Ascending aorta (tissue), 2 donors: ENCODE measurements around the gene PPP1R1B. TPM values are rescaled to one million over a fixed set of nuclear protein-coding genes. Genes with fewer than 3 reads are reported as not detected.

Experiments used
- DNase-seq, 2 donors: peaks; one replicate each; pipeline ENCODE4 v3.0.0-alpha.2; 2019; ENCODE audit warnings: low spot score in 2 of 2
- H3K27ac ChIP-seq, 2 donors: fragments of 200-600 bp; sonication (generic); one replicate each; pipeline ENCODE4 v1.5.1; 2016 to 2017; ENCODE audit warnings: mild to moderate bottlenecking in 1 of 2
- H3K27me3 ChIP-seq: fragments of 200-600 bp; sonication (generic); one replicate; pipeline ENCODE4 v1.5.1; 2017
- H3K36me3 ChIP-seq, 2 donors: fragments of 200-600 bp; sonication (generic); one replicate each; pipeline ENCODE4 v1.5.1; 2016
- H3K4me1 ChIP-seq, 2 donors: fragments of 200-600 bp; sonication (generic); one replicate each; pipeline ENCODE4 v1.5.1; 2016 to 2017; ENCODE audit warnings: mild to moderate bottlenecking in 1 of 2
- H3K4me3 ChIP-seq, 2 donors: fragments of 200-600 bp; sonication (generic); one replicate each; pipeline ENCODE4 v1.5.1; 2016 to 2017; ENCODE audit warnings: mild to moderate bottlenecking in 1 of 2
- H3K9me3 ChIP-seq, 2 donors: fragments of 200-600 bp; sonication (generic); one replicate each; pipeline ENCODE4 v1.5.1; 2016
- intact Hi-C: fragments of 100-400 bp; cut with DNase I; formaldehyde crosslinking; loops from one replicate; pipeline ENCODE4 v1.15.1; 2023
- total RNA-seq: library from RNA; depleted of rRNA; stranded (reverse); fragments of >200 nt; gene quantifications from one replicate; pipeline ENCODE4 v1.1.0, GENCODE V29; 2016
- TF ChIP-seq, protein P1 (sequence below), 3 experiments: fragments of 200-600 bp in 2 of 3; fragments of 450-650 bp in 1 of 3; sonication (generic) in 2 of 3; IDR thresholded peaks; one replicate each; pipeline ENCODE4 v1.5.1; 2016 to 2019; ENCODE audit warnings: antibody characterized with exemption in 3 of 3, mild to moderate bottlenecking in 1 of 3, moderate library complexity in 1 of 3

PPP1R1B gene
- total RNA-seq, 1 donor from 2014 or later, result 2.4 TPM

DNA sequence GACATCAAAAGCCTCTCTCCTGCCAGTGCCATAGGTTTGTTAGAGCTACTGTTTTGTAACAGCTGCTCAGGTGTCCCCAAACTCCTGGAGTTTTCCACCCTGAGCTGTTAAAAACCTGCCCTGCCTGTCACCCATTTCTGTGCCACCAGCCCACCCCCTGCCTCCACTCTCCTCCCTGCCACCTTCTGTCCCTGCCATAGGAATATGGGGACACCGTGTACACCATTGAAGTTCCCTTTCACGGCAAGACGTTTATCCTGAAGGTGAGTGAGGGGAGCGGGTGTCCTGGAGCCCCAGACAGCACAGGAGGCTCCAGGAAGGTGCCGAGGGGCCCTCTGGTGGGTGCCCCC is 33.2 kb downstream of the PPP1R1B start:
- Histone ChIP-seq H3K27me3 (no peaks in the 10 kb centered on the region), H3K27ac (no peak overlapping the region), H3K4me1 (peaks cover 9 to 21% of the 10 kb centered on the region in 2 donors), H3K9me3 (no peaks in the 10 kb centered on the region), H3K36me3 (peaks cover 34 to 38% of the 10 kb centered on the region in 2 donors), H3K4me3 (no peak overlapping the region)
- intact Hi-C loops, result no loop called here
- DNase-seq, result no peak
- TF ChIP-seq, protein P1, sequence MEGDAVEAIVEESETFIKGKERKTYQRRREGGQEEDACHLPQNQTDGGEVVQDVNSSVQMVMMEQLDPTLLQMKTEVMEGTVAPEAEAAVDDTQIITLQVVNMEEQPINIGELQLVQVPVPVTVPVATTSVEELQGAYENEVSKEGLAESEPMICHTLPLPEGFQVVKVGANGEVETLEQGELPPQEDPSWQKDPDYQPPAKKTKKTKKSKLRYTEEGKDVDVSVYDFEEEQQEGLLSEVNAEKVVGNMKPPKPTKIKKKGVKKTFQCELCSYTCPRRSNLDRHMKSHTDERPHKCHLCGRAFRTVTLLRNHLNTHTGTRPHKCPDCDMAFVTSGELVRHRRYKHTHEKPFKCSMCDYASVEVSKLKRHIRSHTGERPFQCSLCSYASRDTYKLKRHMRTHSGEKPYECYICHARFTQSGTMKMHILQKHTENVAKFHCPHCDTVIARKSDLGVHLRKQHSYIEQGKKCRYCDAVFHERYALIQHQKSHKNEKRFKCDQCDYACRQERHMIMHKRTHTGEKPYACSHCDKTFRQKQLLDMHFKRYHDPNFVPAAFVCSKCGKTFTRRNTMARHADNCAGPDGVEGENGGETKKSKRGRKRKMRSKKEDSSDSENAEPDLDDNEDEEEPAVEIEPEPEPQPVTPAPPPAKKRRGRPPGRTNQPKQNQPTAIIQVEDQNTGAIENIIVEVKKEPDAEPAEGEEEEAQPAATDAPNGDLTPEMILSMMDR (IDR thresholded peaks at IDR 0.05), result no peak

DNA sequence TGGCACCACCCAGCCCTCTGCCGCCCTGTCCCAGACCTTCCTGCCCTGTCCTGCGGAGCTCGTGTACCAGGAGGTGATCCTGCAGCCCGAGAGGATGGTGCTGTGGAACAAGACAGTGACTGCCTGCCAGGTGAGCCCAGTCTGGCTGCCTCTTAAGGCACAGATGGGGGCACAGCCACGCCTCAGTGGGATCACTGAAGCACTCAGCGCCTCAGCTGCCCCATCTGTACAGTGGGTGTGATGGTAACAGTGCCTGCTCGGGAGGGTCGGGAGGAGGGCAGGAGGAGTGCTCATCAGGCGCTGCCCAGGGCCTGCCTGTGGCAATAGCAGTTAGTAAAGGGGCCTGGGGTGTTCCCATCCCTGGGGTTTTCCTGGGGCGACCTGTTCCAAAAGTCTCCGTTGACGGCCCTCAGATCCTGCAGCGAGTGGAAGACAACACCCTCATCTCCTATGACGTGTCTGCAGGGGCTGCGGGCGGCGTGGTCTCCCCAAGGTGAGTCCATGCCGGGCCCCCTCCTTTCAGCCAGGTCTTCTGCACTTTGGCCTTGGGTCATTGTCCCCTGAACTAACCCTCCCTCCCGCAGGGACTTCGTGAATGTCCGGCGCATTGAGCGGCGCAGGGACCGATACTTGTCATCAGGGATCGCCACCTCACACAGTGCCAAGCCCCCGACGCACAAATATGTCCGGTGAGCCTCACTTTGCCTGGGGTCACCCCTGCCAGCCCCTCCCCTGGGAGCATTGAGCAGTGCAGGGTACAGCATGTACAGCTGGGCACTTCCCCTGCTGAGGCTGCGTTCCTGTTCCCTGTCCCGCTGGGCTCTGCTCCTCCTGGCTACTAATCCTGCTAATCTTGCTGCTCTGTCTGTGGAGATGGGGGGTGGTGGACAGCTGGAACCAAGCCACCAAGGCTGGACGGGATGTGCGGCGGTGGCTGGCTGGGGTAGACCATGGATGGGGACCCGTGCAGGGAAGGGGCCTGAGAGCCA is 33.9 kb downstream of the PPP1R1B start:
- TF ChIP-seq, protein P1 (IDR thresholded peaks at IDR 0.05), result no peak
- Histone ChIP-seq H3K4me1 (peaks cover 15 to 28% of the 10 kb centered on the region in 2 donors), H3K27ac (no peak overlapping the region), H3K4me3 (no peak overlapping the region), H3K9me3 (no peaks in the 10 kb centered on the region), H3K27me3 (no peaks in the 10 kb centered on the region), H3K36me3 (peaks cover 34 to 38% of the 10 kb centered on the region in 2 donors)
- intact Hi-C loops, result no loop called here
- DNase-seq, result no peak

DNA sequence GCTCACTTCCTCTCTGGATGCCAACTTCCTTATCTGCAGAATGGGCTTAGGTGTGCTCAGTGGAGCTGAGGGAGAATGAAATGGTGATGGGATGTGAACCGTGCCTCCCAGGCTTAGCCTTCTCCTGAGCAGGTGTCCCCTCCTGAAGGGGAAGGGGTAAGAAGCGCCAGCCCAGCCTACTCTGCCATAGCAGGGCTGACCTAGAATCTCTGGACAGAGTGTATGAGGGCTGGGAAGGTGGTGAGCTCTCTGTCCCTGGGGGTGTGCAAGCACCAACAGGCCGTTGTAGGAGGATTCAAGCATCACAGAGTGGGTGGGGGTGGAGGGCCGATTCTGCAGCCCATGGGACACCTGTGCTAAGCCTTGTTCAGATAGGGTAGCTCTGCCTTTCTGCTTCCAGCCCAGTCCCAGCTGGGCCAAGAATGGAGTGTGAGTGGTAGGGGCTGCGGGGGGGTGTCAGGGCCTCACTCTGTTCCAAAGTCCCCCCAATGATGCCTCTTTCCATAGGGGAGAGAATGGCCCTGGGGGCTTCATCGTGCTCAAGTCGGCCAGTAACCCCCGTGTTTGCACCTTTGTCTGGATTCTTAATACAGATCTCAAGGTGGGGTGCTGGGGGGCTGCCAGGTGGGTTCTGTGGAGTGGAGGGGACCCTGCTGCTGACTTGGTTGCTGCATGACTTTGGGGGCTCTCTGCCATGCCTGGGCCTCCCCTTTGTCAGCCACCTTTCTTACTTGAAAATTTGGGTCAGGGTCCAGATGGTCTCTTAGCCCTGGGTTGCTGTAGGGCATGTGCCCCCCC is 35.2 kb downstream of the PPP1R1B start:
- H3K4me3 ChIP-seq, result no peak overlapping the region
- H3K27ac ChIP-seq, result no peak overlapping the region
- TF ChIP-seq, protein P1 (IDR thresholded peaks at IDR 0.05), result no peak
- H3K9me3 ChIP-seq, result no peaks in the 10 kb centered on the region
- H3K4me1 ChIP-seq, result peaks cover 15 to 41% of the 10 kb centered on the region in 2 donors
- H3K27me3 ChIP-seq, result no peaks in the 10 kb centered on the region
- DNase-seq, result no peak
- H3K36me3 ChIP-seq, result peaks cover 31 to 33% of the 10 kb centered on the region in 2 donors
- intact Hi-C loops, result no loop called here

DNA sequence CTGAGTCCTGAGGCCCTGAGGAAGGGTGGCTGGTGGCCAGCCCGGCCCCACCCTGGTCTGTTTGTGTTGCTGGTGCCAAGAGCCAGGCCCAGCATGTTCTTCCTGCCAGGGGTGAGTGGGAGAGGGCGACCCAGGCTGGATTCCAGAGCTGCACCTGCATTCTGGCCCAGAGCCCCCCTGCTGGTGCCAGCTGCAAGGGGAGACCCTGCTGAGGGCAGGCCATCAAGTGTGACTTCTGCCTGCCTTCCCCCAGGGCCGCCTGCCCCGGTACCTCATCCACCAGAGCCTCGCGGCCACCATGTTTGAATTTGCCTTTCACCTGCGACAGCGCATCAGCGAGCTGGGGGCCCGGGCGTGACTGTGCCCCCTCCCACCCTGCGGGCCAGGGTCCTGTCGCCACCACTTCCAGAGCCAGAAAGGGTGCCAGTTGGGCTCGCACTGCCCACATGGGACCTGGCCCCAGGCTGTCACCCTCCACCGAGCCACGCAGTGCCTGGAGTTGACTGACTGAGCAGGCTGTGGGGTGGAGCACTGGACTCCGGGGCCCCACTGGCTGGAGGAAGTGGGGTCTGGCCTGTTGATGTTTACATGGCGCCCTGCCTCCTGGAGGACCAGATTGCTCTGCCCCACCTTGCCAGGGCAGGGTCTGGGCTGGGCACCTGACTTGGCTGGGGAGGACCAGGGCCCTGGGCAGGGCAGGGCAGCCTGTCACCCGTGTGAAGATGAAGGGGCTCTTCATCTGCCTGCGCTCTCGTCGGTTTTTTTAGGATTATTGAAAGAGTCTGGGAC is 36.0 kb downstream of the PPP1R1B start:
- H3K27me3 ChIP-seq, result no peaks in the 10 kb centered on the region
- TF ChIP-seq, protein P1 (IDR thresholded peaks at IDR 0.05), result no peak
- H3K4me1 ChIP-seq, result peaks cover 20 to 49% of the 10 kb centered on the region in 2 donors
- H3K9me3 ChIP-seq, result no peaks in the 10 kb centered on the region
- peak overlapping the region; percentile 68 to 74 for H3K27ac ChIP-seq
- intact Hi-C loops, result no loop called here
- peaks cover 25 to 28% of the 10 kb centered on the region in 2 donors for H3K36me3 ChIP-seq
- no peak for DNase-seq
- H3K4me3 ChIP-seq, result no peak overlapping the region

- intact Hi-C loops, result no loop called here
- peaks cover 23 to 54% of the 10 kb centered on the region in 2 donors for H3K4me1 ChIP-seq
- peaks cover 19 to 24% of the 10 kb centered on the region in 2 donors for H3K36me3 ChIP-seq
- H3K27ac ChIP-seq, result peak overlapping the region; percentile 68 to 74
- no peak overlapping the region for H3K4me3 ChIP-seq
- TF ChIP-seq, protein P1 (IDR thresholded peaks at IDR 0.05), result no peak
- DNase-seq, result no peak
- no peaks in the 10 kb centered on the region for H3K9me3 ChIP-seq
- H3K27me3 ChIP-seq, result no peaks in the 10 kb centered on the region
These were observed 36.6 kb downstream of the PPP1R1B start for GRCh38 chr17:39663340-39663687.
